GM21576 (cell line): ENCODE measurements around the gene ZBTB4.
"Not testable (repeated sequence)": the region's sequence is repeated elsewhere in the genome, so short reads cannot be mapped to it uniquely, and the experiment has no call there.

Experiments used
- ATAC-seq: cut with Tn5 transposase; IDR thresholded peaks from one replicate; pipeline ENCODE4 v1.9.1; 2021; ENCODE audit warnings: mild to moderate bottlenecking, moderate library complexity; ENCODE audit not compliant: unreplicated experiment

Gene ZBTB4

DNA sequence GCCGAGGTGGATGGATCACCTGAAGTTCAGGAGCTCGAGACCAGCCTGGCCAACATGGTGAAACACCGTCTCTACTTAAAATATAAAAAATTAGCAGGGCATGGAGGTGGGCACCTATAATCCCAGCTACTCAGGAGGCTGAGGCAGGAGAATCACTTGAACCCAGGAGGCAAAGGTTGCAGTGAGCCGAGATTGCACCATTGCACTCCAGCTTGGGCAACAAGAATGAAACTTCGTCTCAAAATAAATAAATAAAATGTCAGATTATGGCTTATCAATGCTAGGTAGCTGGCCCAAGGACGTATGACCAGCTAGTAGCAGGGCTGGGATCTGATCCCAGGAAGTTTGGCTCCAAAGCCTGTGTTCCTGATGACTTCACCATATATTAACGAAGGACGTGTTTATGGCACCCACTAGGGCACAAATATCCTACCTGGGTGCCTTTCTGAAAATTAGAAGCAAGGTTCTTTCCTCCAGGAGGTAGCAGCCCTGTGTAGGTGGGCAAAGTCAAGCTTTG lies 8.9 kb downstream of the ZBTB4 start:
- not testable (repeated sequence) for ATAC-seq

DNA sequence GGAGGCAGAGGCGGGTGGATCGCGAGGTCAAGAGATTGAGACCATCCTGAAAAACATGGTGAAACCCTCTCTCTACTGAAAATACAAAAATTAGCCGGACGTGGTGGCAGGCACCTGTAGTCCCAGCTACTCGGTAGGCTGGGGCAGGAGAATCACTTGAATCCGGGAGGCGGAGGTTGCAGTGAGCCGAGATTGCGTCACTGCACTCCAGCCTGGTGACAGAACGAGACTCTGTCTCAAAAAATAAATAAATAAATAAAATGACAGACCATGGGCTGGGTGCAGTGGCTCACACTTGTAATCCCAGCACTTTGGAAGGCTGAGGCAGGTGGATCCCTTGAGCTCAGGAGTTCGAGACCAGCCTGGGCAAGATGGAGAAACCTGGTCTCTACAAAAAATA lies 9.6 kb downstream of the ZBTB4 start:
- not testable (repeated sequence) for ATAC-seq

DNA sequence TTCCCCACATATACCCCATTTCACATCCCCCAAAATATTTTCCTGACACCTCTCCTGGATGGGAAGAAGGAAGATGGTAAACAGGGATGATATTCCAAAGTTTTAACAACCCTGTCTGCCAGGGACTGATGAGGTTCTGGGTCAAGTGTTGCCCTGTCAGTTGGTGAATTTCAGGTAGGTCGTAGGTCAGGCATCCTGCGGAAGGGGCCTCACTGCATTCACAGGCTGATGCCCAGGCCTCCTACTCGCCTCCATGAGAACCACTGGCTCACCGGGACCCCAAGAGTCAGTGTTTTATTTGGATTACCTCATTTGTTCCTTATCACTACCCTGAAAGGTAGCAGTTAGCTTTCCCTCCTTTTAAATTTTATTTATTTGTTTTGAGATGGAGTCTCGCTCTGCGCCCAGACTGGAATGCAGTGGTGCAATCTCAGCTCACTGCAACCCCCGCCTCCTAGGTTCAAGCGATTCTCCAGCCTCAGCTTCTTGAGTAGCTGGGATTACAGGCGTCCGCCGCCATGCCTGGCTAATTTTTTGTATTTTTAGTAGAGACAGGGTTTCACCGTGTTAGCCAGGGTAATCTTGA lies 10.5 kb downstream of the ZBTB4 start:
- no peak for ATAC-seq

DNA sequence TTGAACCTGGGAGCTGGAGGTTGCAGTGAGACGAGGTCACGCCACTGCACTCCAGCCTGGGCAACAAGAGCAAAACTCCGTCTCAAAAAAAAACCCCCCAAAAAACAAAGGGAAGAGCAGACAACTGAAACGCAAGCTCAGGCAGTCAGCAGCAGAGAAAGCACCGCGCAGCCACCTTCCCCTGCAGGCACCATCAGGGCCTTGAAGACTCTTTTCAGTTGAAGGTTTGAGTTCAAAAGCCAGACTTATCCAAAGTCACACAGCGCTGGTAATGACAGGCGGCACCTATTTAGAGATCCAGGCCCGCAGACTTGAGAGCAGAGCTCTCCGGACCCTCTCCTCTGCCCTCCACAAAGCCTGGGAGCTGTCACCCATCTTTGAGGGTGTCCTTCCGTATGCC lies 11.1 kb downstream of the ZBTB4 start:
- no peak for ATAC-seq

DNA sequence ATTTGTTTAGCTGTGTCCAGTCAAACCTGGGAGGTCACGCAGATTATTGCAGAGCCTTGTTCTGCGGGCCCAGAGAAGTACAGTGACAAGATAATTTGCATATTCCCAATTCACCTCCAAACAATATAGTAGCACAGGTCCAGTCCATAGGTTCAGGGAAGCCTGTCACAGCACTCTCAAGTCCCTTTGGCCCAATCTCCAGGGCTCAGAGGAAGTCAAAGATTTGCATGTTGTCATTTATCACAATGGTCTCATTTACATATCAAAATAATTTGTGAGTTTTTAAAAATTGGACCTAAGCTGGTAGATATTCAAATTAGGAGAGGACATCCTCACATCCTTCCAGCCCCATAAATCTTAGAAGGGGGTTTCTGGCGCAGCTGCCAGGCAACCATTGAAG lies 11.9 kb downstream of the ZBTB4 start:
- ATAC-seq: no peak

DNA sequence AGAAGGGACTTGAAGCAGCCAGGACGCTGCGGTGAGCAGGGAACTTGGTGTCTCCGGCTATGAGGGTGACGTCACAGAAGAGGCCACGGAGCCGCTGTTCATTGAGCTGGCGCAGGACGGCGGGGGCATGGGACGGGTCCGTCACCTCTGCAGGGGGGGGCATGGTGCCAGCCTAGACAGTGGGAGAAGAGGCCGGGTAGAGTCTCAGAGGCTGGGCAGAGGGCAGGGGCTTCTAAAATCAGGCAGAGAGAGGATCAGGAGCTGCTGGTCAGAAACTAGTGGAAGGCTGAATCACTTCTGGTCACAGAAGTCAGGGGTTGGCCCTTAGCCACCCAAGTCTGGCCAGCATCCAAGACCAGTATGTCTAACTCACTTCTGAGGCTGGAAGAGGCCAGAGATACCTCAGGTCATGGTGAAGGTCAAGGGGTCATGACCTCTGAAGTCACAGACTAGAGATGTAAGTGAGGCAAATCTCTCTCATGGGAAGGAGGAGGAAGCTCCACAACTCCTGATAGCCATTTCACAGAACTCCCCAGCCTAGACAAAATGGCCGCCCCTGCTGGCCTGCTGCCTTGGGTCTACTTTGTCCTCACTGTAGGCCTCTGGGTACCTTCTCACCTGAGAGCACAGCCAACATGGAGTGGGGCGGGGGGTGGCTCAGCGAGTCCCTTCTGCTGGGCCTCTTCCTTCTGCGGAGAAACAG lies 12.6 kb downstream of the ZBTB4 start:
- no peak for ATAC-seq

DNA sequence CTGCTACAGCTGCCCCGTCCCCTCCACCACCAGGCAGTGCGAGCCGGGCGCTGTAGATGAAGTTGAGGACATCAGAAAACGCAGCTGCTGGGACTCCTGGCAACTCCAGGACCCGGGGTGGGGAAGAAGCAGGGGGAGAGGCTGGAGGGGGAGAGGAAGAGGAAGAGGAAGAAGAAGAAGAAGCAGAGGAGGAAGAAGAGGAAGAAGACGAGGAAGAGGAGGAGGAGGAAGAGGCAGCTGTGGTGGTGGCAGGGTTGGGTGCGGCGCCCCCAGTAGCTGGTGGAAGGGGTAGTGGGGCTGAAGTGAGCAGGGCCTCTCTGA lies 13.2 kb downstream of the ZBTB4 start:
- no peak for ATAC-seq

DNA sequence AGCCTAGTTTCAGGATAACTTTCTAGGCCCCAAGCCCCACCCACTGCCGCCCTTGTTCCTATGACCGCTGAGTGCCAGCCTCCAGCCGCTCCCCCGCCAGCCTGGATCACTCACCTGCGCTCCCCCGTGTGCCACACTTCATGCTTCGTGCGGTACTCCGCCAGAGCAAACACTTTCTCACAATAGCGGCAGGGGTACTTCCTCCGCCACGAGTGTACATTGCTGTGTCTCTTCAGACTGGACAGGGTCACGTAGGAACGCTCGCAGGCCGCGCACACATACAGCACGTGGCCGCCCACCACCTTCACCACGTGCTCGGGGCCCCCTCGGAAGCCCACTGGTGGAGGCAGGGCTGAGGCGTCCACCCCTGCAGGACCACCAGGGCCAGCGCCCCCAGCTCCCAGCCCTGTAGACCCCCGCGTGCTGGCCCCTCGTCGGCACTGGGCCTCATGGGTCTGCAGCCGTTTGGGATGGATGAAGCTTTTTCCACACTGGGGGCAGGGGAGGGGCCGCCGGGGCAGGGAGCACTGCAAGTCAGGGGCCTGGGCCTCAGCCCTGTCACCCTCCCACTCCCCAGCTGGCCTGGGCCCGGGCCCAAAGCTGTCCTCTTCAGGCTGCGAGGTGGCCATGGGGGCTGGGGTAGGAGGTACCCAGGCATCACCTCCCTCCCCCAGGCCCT lies 13.7 kb downstream of the ZBTB4 start:
- ATAC-seq: no peak

DNA sequence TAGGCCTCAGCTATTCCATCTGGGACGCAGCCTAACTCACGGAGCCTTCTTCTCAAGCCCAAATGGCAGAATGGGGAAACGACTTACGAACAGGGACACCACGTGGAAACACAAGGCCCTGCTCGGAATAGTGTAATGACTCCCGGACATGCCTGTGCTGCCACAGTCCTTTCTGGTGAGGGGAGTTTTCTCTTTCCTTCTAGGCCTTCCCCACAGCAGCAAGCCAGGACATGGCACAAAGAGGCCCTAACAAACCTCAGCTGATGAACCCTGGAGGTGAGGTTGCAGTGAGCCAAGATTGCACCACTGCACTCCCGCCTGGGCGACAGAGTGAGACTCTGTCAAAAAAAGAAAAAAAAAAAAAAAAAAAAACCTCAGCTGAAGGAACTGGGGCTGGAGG lies 15.3 kb downstream of the ZBTB4 start:
- ATAC-seq: no peak

DNA sequence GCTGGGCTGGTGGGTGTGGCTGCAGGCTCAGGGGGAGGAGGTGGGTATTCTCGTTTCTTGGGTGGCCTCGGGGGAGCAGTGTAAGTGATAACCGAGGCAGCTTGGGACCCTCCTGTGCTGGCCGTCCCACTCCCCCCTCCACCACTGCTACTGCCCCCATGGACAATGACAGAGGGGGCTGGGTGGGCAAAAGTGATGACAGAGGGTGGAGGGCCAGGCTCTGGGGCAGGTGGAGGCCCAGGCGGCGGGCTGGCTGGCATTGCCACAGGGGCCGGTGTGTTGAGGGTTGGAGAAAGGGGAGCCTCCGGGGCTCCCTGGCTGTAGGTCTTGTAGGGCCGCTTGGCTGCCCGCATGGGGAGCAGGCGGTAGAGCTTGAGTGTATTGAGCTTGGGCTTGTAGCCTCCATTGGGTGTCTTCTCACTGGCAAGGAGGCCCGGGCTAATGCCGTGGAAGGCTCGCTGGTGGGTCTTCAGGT lies 16.0 kb downstream of the ZBTB4 start:
- ATAC-seq: no peak

DNA sequence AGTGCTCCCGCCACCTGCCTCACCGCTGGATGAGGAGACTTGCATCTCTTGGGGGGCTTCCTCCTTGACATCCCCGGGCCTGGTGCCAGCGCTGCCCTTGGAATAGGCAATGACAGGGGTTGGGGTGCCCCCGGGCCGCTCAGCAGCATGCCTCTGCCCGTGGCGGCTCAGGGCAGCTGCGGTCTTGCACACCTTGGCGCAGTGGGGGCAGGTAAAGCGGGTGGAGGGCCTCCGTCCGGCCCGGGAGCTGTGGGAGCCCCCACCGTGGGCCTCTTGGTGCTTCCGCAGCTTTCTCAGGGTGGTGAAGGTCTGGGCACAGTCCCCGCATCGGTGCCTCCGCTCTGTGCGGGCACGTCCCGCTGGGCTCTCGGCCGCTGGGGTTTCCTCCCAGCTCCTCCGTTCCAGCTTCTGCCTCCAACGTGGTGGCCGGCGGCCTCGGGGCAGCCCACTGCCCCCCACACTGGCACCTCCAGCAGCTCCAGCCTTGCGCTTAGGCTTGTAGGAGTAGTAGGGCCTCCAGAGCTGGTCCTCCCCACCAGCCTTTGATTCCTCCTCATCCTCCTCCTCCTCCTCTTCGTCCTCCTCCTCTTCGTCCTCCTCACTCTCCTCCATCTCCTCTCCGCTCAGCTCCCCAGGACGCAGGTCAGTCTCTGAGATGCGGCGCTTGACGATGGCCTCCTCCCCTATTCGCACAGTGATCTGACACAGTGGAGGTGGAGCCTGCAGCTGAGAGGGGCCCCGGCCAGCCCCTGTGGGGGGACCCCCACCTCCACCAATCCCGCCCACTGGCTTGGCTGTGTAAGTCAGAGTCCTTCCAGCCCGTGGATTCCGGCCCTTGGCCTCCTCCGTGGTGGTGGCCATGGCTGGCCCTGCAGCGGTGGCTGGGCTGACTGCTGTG lies 16.7 kb downstream of the ZBTB4 start:
- ATAC-seq: no peak

DNA sequence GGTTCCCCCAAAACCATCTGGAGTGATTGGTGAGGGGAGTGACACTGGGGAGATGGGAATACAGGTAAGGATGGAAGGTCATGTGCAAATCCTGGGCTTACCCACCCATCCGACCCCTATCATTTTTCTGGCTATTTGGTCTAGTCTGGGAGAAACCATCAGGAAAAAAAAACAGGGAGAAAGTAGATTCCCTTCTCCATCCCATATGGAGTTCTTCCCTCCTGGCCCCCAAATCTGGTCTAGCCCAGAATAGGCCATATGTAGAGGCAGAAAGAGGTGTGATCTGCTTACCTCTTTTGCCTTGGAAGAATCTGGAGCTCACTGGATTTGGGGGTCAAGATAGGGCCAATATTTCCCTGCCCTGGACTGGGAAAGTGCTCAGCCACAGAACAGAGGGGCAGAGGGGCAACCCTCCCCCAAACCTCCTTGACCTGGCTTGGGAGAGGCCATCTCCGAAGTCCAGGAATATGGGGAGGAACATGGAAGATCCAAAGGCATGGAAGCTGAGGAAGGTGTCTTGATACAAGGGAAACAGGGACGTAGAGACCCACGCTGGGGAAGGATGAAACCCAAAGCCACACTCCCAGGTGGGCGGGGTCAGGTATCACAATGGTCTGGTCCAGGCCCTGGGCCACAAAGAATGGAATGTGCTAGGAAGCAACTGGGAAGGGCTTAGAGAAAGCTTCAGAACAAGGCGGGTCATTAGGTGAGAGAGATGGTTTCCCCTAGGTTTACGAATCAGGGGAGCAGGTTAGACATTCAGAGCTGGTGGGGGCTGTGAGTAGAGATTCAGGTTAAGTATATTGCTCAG lies 18.4 kb downstream of the ZBTB4 start:
- ATAC-seq: no peak

DNA sequence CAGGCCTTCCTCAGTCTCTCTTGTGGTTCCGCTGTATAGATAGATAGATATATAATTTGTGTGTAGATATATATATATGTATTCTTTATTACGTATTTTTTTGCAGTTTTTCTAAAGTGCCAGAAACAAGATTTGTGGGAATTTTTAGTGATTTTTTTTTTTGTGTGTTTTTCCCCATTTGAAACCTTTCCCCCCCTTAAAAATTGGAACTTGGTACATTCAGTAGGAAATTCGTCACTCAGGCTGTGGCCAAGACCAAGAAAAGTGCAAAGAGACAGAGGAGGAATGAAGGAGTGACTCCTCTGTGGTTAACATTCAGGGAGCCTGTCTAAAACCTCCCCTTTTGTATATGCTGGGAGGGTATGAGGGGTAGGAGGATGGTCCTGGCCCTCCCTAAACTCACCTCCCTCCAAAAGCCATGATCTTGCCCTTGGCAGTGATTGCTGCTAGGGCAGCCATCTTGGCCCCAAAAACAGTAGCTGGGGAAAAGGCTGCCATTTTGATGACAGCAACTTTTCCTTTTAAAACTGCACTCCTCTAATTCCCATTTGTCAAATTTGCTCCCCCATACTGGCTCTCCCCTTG lies 19.4 kb downstream of the ZBTB4 start:
- no peak for ATAC-seq

DNA sequence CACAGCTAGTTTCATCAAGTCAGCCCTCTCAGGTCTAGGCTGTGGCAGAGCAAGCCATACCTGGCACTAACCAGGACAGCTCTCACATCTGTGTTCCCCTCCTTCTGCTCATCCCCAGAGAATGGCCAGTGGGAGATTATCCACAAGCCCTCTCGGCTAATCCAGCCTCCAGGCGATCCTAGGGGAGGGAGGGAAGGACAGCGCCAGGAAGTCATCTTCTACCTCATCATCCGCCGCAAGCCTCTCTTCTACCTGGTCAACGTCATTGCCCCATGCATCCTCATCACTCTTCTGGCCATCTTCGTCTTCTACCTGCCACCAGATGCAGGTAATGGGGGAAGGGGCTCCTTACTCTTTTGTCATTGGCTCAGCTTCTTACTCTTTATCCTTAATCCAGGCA lies 31.0 kb downstream of the ZBTB4 start:
- no peak for ATAC-seq

DNA sequence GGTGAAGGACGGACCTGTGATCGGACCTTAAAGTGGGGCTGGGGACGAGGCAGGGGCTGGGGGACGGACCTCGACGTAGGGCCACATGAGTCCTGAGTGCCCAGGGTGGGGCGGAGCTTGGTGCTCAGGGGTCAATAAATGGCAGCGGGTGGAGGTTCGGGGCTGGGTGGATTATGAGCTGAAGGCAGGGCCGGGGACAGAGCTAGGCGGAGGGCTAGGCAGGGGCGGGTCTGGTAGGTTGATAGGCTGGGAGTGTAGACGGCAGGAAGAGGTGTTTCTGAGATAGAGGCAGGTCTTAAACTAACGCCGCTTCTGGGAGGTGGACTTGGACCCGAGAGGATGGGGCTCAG lies 33.8 kb downstream of the ZBTB4 start:
- no peak for ATAC-seq

DNA sequence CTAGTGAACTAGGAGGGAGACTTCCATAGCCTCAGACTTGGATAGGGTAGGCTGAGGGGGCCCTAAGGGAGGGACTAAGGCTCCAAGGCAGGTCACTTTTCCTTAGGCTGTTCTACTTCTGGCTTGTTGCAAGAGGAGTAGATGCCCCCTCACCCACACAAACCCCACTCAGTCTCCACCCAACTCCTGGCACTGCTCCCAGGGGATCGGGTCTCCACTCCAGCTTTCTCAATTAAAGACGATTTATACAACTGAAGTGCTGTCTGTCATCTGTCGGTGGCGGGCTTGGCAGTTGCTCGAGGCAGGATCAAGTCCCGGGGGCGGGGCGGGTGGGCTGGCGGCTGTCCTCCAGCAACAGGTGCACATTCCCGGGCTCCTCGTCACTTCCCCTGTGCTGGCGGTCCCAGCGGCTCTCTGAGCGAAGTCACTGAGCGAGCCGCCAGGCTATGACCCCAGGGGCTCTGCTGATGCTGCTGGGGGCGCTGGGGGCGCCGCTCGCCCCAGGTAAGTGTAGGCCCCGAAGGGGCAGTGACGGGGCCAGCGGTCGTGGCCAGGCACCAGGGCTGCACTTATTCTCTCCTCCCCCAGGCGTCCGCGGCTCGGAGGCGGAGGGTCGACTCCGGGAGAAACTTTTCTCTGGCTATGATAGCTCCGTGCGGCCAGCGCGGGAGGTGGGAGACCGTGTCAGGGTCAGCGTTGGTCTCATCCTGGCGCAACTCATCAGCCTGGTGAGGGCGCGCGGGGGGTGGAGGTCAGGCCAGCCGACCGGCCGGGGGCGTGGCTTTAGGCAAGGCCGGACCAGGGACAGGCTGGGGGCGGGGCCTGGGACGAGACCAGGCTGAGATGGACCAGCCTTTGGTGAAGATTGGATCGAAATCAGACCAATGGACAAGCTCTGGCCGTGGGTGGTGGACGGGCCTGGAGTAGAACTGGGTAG lies 34.5 kb downstream of the ZBTB4 start, which contains the start of gene CHRNB1:
CHRNB1 (plus strand) TSS at position 380 of the 937 bp plus-strand sequence; CDS start at position 447, 67 bp downstream.
- ATAC-seq: no peak

DNA sequence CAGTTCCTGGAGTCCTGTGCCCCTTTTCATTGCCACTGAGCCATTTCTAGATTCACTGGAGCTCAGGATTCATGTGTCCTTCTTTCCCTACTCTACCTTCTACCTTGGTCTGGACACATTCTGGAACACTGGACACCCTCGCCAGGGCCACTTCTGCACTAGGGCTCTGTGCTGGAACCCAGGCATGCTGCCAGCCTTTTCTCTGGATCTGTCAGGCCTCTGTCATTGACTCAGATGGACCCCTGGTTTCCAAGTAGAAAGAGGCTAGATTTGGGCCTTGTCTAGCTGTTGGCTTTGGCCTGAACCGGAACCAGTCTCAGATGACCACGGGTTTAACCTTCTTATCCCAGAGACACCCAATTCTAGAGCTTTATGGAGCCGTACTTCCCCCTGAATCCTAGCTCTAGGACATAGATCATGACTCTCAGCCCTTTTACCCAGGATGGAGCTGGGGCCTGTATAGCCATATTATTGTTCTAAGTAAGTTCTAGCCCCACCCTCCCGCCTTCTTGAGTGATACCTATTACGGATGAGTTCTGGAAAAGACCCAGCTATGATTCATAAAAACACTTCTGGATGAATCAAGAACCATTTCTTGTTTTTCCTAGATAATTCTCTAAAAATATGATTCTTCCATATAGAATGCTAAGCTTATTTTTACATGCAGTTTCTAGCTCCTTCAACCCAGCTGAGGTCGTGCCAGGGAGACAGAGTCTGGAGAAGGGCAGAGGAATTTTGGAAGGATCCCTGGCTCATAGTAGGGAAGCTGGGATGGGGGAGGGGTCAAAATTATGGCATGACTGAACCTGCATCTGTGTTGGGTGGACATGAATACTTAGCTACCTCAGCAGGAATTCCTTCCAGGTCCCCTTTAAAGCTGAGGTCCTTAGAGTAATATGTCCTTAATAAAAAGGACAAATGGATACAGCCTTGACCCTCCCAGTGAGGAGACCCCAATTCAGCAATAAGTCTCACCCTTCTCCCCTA lies 35.6 kb downstream of the ZBTB4 start:
- no peak for ATAC-seq

DNA sequence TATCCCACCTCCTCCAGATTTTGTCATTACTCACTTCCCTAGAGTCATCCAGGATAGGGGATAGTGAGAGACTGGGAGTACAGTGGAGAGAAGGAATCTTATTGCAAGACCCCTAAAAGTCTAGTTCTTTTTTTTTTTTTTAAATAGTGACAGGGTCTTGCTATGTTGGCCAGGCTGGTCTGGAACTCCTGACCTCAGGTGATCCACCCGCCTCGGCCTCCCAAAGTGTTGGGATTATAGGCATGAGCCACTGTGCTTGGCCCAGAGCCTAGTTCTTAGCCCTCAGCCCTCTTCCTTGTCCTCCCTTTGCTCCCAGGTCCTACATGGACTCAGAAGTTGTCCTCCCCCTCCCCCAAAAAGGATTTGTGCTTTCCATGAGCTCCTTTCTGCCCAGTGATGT lies 37.3 kb downstream of the ZBTB4 start:
- ATAC-seq: no peak
